COLO668 (cell line): ENCODE data around the gene CUTC.
"Not testable (repeated sequence)": the region's sequence is repeated elsewhere in the genome, so short reads cannot be mapped to it uniquely, and the experiment has no call there.

ENCODE experiments used
- DNase-seq: peaks from one replicate; lab custom pipeline; 2025; ENCODE audit not compliant: unreplicated experiment; lab: John Stamatoyannopoulos, UW

CUTC gene, protein sequence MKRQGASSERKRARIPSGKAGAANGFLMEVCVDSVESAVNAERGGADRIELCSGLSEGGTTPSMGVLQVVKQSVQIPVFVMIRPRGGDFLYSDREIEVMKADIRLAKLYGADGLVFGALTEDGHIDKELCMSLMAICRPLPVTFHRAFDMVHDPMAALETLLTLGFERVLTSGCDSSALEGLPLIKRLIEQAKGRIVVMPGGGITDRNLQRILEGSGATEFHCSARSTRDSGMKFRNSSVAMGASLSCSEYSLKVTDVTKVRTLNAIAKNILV

DNA sequence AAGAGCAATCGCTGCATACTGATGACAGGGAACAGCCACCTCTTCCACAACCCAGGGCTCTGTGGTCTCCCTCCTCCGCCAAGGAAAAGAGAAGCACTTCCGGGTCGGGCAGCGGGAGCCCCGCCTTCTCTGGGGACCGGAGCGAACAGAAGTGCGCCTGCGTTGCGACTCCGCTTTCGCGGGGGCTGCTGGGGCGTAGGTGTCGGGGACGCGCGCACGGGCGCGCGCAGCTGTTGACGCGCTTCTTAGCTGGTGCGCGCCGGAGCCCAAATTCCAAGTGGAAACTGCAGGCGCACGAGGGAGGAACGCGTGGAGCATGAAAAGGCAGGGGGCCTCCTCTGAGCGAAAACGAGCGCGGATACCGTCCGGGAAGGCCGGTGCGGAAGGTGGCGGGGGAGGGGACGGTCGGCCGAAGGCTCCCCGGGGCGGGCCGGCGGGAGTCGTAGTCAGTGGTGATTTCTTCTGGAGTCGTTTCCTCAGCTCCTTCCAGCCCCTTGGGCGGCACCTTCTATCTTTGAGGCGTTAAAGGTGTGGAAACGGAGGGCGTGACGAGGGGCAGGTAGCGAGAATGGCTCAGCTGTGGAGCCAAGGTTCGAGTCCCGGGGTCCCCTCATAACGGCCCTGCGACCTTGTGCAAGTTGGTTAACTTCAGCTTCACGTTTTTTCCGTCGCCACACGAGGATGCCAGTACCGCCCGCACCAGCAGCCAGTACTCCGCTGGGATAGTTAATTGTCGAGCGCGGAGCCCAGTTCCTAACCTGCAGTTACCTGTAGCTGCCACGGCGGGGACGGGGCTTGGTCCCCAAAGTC is at the start of gene CUTC, which contains the start of gene COX15:
TSS of gene CUTC (plus strand) at position 202 of the 810 bp plus-strand sequence. CDS start at position 317, 115 bp downstream.
TSS of gene COX15 (minus strand) at position 95 of the 810 bp plus-strand sequence. CDS start at position 17, 78 bp downstream.
- peak; percentile 96 for DNase-seq

DNA sequence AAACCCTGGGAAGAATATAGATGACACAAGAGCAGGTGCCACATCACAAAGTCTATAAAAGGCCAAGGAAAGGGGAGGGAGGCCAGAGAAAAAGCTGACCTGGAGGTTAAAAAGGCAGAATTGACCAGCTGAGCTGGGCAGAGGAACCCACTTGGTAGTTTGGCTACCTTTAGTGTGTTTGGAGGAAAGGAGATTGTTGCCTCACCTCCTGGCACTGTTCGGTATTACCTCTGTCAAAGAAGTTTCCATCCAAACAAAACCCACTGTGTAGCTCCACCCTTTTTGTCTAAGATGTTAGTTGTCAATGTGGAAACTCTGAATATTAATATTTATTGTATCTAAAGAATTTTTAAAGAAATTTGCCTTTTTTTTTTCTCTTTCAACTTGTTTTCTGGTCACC is 49.3 kb upstream of the CUTC start:
- DNase-seq: no peak

DNA sequence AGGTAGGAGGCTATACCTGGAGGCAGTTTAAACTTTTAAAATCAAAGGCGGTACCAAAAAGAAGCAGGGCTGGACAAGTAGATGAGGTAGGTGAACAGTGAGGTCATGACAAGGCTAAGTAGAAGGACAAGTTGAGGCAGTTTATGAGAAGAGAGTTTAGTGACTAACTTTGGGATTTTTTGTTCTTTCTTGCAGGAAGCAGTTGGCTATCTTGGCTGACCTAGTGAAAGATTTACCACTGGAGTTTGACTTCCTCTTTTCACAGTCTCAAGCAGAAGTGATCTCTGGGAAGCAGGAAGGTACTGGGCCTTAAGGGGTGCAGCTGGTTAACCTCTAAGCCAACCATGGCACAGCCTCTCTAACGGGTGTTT is 46.5 kb upstream of the CUTC start:
- no peak for DNase-seq

DNA sequence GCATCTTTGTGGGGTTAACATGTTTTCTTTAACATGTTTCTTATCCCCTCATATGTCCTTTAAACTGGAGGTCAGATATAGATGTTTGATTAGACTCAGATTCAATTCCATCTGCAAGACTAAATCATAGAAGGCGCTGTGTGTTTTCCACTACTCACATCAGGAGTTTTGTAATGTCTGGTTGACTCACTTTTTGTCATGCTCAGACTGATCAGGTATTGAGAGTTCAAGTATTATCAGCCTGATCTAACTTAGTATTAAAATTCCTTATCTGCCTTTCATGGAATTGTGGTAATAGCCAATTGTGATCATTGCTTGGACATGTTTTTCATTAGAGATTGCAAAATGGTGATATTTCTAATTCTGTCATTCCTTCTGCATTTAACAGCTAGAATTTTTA is 42.6 kb upstream of the CUTC start:
- DNase-seq: no peak

DNA sequence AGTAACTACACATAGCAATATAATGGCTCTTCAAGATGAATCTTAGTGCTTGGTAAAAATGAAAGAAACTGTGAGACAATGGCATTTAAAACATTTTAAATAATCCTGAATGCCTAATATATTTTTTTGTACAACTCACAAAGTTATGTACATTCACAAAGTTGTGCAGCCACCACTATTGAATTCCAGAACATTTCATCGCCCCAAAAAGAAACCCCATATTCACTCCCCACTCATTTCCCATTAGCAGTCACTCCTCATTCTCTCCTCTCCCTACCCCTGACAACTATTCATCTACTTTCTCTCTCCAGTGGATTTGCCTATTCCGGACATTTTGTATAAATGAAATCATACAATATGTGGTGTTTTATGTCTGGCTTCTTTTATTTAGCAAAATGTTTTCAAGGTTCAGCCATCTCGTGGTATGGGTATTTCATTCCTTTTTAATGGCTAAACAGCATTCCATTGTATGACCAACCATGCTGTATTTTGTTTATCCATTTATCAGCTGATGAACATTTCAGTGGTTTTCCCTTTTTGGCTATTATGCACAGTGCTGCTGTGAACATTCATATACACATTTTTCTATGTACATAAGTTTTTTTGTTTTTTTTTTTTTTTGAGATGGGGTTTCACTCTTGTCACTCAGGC is 38.0 kb upstream of the CUTC start:
- DNase-seq: no peak

DNA sequence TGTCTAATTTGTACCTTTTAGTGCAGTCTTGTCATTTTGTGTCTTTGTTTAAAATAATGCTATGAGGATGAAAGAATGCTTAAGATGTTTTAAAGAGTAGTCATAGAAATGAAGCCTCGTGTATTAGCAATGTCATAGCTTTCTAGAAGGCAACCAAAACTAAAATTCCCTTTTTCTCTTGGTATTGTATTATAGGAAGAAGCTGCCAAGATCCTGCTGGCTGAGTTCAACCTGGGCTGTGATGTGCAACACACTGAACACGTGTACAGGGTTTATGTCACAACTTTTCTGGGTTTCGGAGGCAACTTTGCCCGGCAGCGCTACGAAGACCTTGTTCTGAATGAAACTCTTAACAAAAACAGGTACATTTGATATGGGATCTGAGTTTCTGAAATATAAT is 36.3 kb upstream of the CUTC start:
- no peak for DNase-seq

DNA sequence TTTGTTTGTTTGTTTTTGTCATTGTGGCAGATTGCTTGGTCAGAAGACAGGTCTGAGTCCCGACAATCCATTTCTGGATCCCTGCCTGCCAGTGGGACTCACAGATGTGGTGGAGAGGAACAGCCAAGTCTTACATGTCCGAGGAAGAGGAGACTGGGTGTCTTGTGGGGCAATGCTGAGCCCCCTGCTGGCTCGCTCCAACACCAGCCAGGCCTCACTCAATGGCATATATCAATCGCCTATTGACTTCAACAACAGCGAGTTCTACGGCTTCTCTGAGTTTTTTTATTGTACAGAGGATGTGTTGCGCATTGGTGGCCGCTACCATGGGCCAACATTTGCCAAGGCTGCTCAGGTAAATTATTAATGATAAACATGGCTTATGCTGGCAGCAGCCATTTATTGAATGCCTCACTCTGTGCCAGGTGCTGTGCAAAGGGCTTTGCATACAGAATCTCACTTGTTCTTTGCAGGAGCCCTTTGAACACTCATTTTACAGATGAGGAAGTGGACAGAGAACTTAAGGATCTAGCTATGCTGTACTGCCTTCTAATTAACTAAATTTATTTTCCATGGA is 33.4 kb upstream of the CUTC start:
- DNase-seq: no peak

DNA sequence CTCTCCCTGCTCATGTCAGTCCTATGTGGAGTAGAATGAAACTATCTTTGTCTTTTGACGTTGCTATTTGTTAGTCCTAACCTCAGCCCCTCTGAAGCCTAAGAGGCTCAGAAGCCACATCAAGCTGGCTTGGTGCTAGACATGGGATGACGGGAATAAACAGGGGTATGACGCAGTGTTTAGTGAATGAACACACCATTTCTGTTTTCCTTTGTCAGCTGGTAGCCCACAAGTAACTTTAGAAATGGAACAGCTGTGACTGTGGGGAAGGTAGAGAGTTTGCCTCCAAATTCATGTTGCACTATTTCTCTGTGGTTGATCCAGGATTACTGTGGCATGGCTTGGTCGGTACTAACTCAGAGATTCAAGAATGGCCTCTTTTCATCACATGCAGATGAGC is 31.4 kb upstream of the CUTC start:
- DNase-seq: no peak

DNA sequence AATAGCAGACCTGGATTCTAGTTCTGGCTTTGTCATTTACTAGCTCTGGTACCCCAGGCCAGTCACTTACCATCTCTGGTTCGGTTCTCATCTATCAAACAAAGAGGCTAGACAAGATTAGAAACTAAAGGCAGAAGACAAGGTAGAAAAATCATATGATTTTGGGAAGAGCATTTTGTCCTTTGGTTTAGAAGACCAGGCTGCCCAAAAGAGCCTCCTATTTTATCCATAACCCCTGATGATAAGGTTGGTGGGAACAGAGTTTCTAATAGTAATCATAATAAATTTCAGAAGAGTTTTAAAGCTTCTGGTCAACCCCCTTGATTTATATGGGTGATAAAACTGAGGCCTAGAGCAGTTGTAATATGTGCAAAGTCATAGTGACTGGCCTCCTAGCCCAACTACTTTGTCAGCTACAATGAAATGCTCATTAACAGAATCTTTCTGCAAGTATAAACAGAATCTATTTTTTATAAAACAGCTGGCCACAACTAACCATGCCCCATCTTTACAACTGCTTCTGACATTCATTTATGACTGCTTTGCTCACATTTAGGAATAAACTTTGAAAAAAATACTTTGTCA is 23.5 kb upstream of the CUTC start:
- DNase-seq: no peak

DNA sequence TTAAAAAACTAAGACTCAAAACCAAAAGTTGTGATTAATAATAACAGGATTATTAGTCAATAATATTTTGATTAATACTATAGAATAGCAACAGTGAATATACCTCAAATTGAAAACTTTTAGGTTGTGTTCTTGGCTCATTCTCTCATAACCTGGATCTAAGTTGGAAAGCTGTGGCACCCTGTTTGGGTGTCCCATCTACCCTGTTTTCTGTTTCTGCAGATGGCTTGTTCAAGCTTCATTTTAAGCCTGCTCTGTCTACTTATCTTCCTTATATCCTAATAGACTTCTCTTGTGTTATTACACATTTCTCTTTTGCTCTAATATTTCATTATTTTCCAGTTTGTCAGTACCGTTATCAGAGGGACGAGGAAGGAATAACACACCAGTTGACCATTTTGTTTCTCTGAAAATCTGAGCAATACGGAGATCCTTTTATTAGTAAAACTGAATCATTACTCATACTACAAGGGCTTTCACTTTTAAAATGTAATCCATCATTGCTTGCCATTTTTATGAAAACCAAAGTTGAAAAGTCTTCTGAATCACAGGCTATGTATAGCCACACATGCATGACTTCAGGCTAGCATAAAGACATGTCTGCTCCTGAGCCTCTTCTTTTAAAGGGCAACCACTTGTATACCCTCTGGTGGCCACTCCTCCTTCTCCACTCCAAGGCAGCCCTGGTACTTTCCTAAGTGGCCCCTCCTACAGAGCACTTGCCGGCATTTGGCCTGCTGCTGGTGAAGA is 22.4 kb upstream of the CUTC start:
- DNase-seq: no peak

DNA sequence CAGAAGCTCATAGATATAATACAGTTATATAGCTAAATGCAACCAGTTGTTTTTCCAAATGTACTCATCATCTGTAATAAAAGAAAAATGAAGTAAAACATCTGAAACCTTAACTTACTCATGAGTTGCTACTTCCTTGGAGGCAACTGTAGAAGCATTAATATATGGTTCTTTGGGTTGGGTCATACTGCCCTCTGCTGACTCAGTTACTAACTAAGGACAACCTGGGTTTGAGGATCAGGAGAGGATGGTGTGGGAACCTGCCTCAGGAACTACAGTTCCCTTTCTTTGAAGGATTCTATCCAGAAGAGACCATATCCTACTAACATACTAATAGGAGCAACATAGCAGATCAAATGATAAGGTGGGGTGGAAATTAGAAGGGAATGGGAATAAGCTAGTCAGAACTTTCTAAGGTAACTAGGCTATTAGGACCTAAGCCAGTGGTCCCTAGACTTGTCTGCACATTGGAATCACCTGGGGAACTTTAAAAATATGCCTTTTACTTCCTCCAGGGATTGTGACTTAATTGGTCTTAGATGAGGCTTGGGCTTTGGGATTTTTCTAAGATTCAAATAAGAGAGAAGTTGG is 20.8 kb upstream of the CUTC start:
- peak; percentile 25 for DNase-seq

DNA sequence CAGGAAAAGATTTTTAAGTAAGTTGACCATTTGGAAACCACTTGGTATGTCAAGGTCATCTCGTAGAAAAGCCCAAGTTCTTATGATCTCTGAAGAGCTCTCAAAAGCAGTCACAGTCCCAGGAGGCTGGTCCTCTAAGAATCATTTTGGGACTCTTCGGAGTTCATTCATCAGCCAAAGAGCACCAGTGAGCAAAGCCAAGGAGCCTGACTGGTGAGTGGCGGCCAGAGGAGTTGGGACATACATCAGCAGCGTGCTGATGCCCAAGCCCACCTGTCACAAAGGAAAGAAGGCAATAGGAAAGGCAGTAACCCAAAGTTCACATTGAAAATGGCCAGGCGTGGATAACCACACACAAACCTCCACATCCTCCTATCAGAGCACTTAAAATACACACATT is 17.6 kb upstream of the CUTC start:
- no peak for DNase-seq

DNA sequence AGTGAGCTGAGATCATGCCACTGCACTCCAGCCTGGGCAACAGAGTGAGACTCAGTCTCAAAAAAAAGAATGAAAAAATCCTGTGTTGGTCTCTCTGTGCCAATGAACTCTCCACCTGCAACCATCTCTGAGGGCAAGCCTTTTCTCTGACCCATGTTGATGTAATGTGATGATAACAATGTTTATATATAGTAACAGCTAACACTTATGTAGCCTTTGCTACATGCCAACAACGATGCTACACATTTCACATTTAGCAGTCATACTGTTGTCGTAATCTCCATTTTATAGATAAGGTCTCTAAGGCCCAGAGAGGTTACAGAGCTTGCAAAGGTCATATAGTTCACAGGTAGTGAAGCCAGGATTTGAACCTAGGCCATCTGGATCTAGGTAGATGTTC is 11.6 kb upstream of the CUTC start:
- DNase-seq: no peak

DNA sequence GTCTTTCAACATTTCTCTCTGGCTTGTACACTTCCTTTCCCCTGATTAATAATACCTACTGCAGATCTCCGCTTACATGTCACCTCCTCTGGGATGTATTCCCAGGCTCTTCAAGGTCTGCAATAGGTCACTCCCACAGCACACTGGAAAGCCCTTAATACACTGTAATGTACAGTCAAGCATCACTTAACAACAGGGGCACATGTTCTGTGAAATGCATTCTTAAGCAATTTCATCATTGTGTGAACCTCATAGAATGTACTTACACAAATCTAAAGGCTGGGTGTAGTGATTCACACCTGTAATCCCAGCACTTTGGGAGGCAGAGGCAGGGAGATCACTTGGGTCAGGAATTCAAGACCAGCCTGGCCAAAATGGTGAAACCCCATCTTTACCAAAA is 2.0 kb upstream of the CUTC start:
- no peak for DNase-seq

DNA sequence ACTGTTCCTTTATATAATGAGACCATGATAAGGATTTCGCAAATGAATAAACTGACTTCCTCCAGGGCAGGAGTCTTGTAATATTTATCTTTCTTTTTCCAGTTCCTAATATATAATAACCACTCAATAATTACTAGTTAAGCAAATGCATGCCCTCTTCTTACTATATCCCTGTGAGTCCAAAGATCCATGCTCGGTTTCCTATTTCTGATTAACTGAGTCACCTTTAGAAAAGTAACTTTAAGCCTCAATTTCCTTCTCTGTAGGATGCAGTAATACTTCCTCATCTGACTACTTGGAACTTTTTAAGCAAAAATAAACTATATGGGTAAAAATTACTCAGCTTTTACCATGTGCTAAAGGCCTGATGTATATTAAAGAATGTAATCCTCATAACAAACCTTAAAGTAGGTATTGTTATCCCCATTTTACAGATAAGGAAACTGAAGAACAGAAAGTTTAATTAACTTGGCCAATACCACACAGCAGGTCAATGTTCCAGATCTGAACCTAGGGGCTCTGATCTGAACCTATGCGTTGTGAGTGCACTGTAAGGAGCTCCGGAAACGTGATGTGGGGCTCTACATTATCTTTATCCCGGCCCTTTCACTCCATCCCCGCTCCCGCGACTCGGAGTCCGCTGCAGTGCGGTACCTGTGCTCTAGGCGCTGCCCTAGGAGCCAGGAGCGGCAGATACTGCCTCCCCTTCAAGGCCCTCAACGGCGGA is 565 bp upstream of the CUTC start:
- no peak for DNase-seq

DNA sequence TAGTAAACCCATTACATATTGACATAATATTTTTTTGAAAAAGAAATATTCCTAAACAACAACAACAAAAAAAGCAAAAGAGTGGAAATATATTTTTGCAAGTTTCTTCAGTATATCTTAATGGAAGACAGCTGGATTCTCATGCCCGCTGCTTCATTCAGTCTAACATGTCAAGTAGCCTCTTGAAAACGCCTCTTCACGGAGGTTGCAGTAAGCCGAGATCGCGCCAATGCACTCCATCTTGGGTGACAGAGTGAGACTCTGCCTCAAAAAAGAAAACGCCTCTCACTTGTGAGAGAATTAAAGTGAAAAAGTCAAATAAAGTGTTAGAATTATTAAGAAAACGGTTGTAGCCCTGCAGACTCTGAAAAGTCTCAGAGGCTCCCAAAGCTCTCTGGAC is 1.3 kb downstream of the CUTC start:
- peak; percentile 1 for DNase-seq

DNA sequence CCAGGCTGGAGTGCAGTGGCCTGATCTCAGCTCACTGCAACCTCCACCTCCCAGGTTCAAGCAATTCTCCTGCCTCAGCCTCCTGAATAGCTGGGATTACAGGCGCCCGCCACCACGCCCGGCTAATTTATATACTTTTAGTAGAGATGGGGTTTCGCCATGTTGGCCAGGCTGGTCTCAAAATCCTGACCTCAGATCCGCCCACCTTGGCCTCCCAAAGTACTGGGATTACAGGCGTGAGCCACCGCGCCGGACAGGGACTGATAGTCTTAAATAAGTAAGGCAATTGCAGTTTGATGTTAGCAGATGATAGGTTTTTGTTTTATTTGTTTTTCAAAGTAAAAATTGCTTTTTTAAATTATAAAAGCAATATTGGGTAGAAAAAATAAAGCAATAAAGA is 2.1 kb downstream of the CUTC start:
- DNase-seq: not testable (repeated sequence)

DNA sequence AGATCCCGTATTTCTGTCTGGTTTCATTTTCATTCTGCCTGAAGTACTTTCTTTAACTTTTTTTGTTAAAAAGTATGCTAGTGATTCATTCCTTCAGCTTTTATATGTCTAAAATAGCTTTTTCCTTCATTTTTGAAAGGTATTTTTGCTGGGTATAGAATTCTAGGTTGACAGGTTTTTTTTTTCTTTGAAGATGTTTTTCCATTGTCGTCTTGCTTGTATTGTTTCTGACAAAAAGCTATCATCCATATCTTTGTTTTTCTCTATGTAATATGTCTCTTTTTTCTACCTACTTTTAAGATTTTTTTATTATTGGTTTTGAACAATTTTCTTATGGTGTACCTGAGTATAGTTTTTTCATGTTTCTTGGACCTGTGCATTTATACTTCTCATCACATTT is 8.2 kb downstream of the CUTC start:
- DNase-seq: no peak

DNA sequence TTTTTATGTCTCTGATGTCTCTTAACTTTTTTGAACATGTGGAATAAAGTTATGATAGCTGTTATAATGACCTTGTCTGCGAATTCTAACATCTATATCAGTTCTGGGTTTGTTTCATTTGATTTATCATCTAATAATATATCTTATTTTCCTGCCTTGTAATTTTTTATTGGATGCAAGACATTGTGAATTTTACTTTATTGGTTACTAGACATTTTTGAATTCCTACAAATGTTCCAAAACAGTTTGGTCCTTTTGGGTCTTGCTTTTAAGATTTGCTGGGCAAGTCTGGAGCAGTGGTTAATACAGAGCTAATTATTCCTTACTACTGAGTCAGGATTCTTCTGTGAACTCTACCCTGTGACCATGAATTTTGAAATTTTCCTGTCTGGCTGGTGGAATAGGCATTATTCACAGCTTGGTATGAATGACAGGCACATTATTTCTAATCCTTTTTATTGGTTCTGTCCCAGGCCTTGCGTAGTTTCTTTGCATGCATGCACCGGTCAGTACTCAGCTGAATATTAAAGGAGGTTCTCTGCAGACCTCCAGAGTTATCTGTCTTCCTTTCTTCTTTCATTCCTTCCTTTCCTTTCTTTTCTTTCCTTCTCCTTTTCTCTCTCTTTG is 9.0 kb downstream of the CUTC start:
- DNase-seq: no peak
